Liver (tissue), 3 donors: ENCODE data around the gene IL17RC.

Experiments
- EGR1 ChIP-seq, 2 donors: IDR thresholded peaks; 2 replicates each; pipeline ENCODE4 v1.6.1; 2016 to 2018; ENCODE audit warnings: antibody characterized with exemption in 2 of 2, low read depth in 2 of 2
- GABPA ChIP-seq, 2 donors: IDR thresholded peaks in 1 of 2; conservative IDR thresholded peaks in 1 of 2; 2 replicates each; pipeline ENCODE4 v1.6.1; 2016; ENCODE audit warnings: antibody characterized with exemption in 2 of 2, mild to moderate bottlenecking in 1 of 2, moderate library complexity in 1 of 2
- SP1 ChIP-seq: IDR thresholded peaks from 2 replicates; pipeline ENCODE4 v1.6.1; 2018; ENCODE audit warnings: antibody characterized with exemption, mild to moderate bottlenecking
- YY1 ChIP-seq: IDR thresholded peaks from 2 replicates; pipeline ENCODE4 v1.6.1; 2016; ENCODE audit warnings: antibody characterized with exemption, mild to moderate bottlenecking
- TF ChIP-seq, protein P1 (sequence below): fragments of 150-350 bp; IDR thresholded peaks from 2 replicates; pipeline ENCODE4 v1.5.1; 2017; ENCODE audit warnings: improper control_type of control experiment, low read depth, low read length; ENCODE audit not compliant: missing input control
- donor health status: healthy.
- donor health status: healthy.

- TF ChIP-seq, protein P1, sequence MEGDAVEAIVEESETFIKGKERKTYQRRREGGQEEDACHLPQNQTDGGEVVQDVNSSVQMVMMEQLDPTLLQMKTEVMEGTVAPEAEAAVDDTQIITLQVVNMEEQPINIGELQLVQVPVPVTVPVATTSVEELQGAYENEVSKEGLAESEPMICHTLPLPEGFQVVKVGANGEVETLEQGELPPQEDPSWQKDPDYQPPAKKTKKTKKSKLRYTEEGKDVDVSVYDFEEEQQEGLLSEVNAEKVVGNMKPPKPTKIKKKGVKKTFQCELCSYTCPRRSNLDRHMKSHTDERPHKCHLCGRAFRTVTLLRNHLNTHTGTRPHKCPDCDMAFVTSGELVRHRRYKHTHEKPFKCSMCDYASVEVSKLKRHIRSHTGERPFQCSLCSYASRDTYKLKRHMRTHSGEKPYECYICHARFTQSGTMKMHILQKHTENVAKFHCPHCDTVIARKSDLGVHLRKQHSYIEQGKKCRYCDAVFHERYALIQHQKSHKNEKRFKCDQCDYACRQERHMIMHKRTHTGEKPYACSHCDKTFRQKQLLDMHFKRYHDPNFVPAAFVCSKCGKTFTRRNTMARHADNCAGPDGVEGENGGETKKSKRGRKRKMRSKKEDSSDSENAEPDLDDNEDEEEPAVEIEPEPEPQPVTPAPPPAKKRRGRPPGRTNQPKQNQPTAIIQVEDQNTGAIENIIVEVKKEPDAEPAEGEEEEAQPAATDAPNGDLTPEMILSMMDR: no peak
- TF ChIP-seq GABPA (IDR thresholded peaks at IDR 0.05 in 1 of 2, conservative IDR thresholded peaks at IDR 0.05 in 1 of 2) (no peak), EGR1 (IDR thresholded peaks at IDR 0.05; ENCODE audit: low read depth in 2 of 2) (no peak), SP1 (no peak), YY1 (no peak)
Measured at GRCh38 chr3:9935966-9936510, 19.1 kb downstream of the IL17RC start.
